Psoas muscle (tissue), 8 donors: ENCODE measurements around the gene TIMP2. TPM values are rescaled to one million over a fixed set of nuclear protein-coding genes. Genes with fewer than 3 reads are reported as not detected.

Experiments used
- ATAC-seq, 4 donors: fragments of 200-7000 bp; cut with Tn5 transposase; one replicate each; pipeline ENCODE4 v1.9.1; 2020; ENCODE audit warnings: moderate library complexity in 3 of 4, mild to moderate bottlenecking in 2 of 4
- DNase-seq, 2 donors: peaks; one replicate each; pipeline ENCODE4 v3.0.0-alpha.2; 2020
- H3K27ac ChIP-seq: fragments of 200-600 bp; one replicate; pipeline ENCODE4 v1.8.0; 2022
- H3K27me3 ChIP-seq, 3 donors: fragments of 200-600 bp in 1 of 3; one replicate each; pipeline versions ENCODE4 v1.6.1 to v1.8.0; 2013 to 2022; ENCODE audit warnings: low read length in 2 of 3, mild to moderate bottlenecking in 2 of 3, moderate library complexity in 1 of 3; ENCODE audit not compliant: insufficient read depth in 3 of 3
- H3K36me3 ChIP-seq, 2 donors: fragments of 200-600 bp in 1 of 2; one replicate each; pipeline versions ENCODE4 v1.6.1 to v1.8.0; 2013 to 2022; ENCODE audit warnings: low read depth in 1 of 2, mild to moderate bottlenecking in 1 of 2, moderate library complexity in 1 of 2; ENCODE audit not compliant: insufficient read depth in 1 of 2
- H3K4me1 ChIP-seq: fragments of 200-600 bp; one replicate; pipeline ENCODE4 v1.8.0; 2022
- H3K4me3 ChIP-seq: fragments of 200-600 bp; one replicate; pipeline ENCODE4 v1.8.0; 2022; ENCODE audit warnings: mild to moderate bottlenecking
- H3K9me3 ChIP-seq: fragments of 200-600 bp; one replicate; pipeline ENCODE4 v1.8.0; 2022
- CTCF ChIP-seq: fragments of 200-600 bp; IDR thresholded peaks from one replicate; pipeline ENCODE4 v1.8.0; 2022; ENCODE audit warnings: antibody characterized with exemption
- WGBS, 3 donors: extraction: QIAGEN DNeasy Blood & Tissue Kit; methylation state at CpG; one replicate each; pipeline versions ENCODE4 v1.1.6 to v1.1.7; 2013; 5-methylcytosine and 5-hydroxymethylcytosine counted together
- intact Hi-C, 2 donors: fragments of 100-400 bp; cut with DNase I; formaldehyde crosslinking; loops; one replicate each; pipeline versions ENCODE4 v1.11.0 to v1.14.2; 2022
- polyA plus RNA-seq, 3 donors: library from polyadenylated mRNA; stranded (reverse); fragments of 200-250 nt; gene quantifications; one replicate each; pipeline ENCODE4 v1.2.3, GENCODE V29; 2013
- total RNA-seq, 4 donors: library from RNA; stranded (reverse); fragmentation: NEBNext Ultra II Directional in 2 of 4; extraction: Animal tissue kit (Norgen Biotek cat#: 25700) in 2 of 4; gene quantifications; one replicate each; pipeline versions ENCODE4 v1.2.1 to v1.2.4, GENCODE V29; 2021 to 2023
- donor health status: healthy with polysubstance abuse.
- donor health status: DM: no; HTN: no; CAD: no; lungs with moderate emphysema.
- donor health status: Bipolar disorder and iron deficiency.
- donor health status: healthy.
- donor health status: DM: yes; HTN: yes; CAD: no.
- donor health status: DM: no; HTN: no; CAD: no.
- donor health status: DM: no; HTN: no; CAD: no.
- donor health status: DM: yes; HTN: yes; CAD: no.

Gene TIMP2
- total and polyA plus RNA-seq, 7 donors: 10.3 to 53.6 (median 18.5) TPM

DNA sequence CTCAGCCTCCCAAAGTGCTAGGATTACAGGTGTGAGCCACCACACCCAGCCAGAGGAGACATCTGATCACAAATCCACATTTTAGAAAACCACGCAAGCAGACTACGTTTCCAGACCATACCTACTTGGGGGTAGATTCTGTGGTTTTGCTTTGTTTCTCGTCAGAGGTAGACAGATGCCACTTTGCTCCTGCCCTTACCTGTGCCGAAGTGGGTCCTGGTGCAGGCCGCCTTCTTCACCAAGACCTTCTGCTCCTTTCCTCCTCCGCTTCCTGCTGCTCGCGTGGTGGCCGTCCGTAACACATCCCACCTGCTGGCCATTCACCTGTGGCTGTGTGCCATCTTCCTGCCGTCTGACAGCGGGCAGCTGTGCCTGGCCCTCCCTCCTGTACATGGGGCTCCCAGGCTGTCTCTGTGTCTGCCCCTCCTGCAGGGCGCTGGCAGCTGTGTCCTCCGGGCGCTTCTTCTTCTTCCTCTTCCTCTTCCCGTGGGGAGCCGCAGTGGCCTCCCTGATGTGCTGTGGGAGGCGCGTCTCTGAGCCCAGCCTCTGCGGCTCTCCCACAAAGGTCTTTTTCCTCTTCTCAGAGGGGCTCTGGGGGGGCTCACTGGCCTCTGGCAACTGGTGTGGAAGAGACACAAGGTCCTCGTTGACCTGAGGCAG is 121.9 kb downstream of the TIMP2 start:
- no peak for TF ChIP-seq CTCF
- WGBS, 3 donors: 74 to 80% (median 80%) methylated on average over 21 of the region's 21 CpGs
- no peaks in the 10 kb centered on the region for H3K27me3 ChIP-seq
- peak overlapping the region; percentile 34 for H3K4me3 ChIP-seq
- no peaks in the 10 kb centered on the region for H3K9me3 ChIP-seq
- ATAC-seq (no peak), DNase-seq (no peak)
- H3K36me3 ChIP-seq: peaks cover 4 to 79% of the 10 kb centered on the region in 2 donors
- H3K4me1 ChIP-seq: peaks cover 13% of the 10 kb centered on the region
- no peak overlapping the region for H3K27ac ChIP-seq
- intact Hi-C loops: no loop called here

Other genes with a start within 250 kb of the TIMP2 start
- 10 to 100 TPM; 25.6 to 40.4 (median 34.0) TPM for gene CYTH1, start 143.1 kb downstream of the TIMP2 start, total RNA-seq
- 10 to 100 TPM; 18.7 to 38.0 (median 23.9) TPM for gene CYTH1, start 143.1 kb downstream of the TIMP2 start, polyA plus RNA-seq
- gene USP36, start 84.6 kb downstream of the TIMP2 start, total RNA-seq: 10 to 100 TPM; 24.2 to 40.5 (median 28.8) TPM
- 10 to 100 TPM; 14.0 to 23.7 (median 20.6) TPM for gene USP36, start 84.6 kb downstream of the TIMP2 start, polyA plus RNA-seq
- under 1 TPM; 0.19 to 0.52 (median 0.43) TPM for gene CEP295NL, start 22.2 kb downstream of the TIMP2 start, total RNA-seq
- under 1 TPM in 1 of 3 donors, not detected in 2; 0.04 TPM for gene CEP295NL, start 22.2 kb downstream of the TIMP2 start, polyA plus RNA-seq
- 10 to 100 TPM; 12.9 to 35.5 (median 22.0) TPM for gene LGALS3BP, start 54.5 kb upstream of the TIMP2 start, total RNA-seq
- gene LGALS3BP, start 54.5 kb upstream of the TIMP2 start, polyA plus RNA-seq: 10 to 100 TPM in 1 of 3 donors, 1 to 10 TPM in 2; 8.9 to 14.9 (median 8.9) TPM
- gene CANT1, start 84.4 kb upstream of the TIMP2 start, total RNA-seq: 10 to 100 TPM; 19.1 to 27.7 (median 21.0) TPM
- gene CANT1, start 84.4 kb upstream of the TIMP2 start, polyA plus RNA-seq: 10 to 100 TPM; 10.2 to 34.3 (median 29.5) TPM
- 10 to 100 TPM; 10.5 to 22.8 (median 16.9) TPM for gene C1QTNF1, start 98.8 kb upstream of the TIMP2 start, total RNA-seq
- 10 to 100 TPM; 12.2 to 22.6 (median 16.4) TPM for gene C1QTNF1, start 98.8 kb upstream of the TIMP2 start, polyA plus RNA-seq
- 10 to 100 TPM; 26.7 to 80.8 (median 50.8) TPM for gene ENGASE, start 149.4 kb upstream of the TIMP2 start, total RNA-seq
- 10 to 100 TPM in 2 of 3 donors, 1 to 10 TPM in 1; 7.5 to 24.1 (median 12.4) TPM for gene ENGASE, start 149.4 kb upstream of the TIMP2 start, polyA plus RNA-seq